ENCODE data around the gene RPL41. TPM values are rescaled to one million over a fixed set of nuclear protein-coding genes. Genes with fewer than 3 reads are reported as not detected.
A peak's percentile ranks its signal among the peaks of the same experiment; 100 is the strongest.

Gene RPL41
- total and polyA plus RNA-seq, 7 donors, result 1,926 to 9,845 (median 5,407) TPM

- no peaks in the 10 kb centered on the region for H3K9me3 ChIP-seq
- H3K36me3 ChIP-seq, result no peaks in the 10 kb centered on the region
- TF ChIP-seq EP300 (IDR thresholded peaks at IDR 0.05) (no peak), POLR2AphosphoS5 (IDR thresholded peaks at IDR 0.05) (peak in 2 of 4 donors; percentile 22 to 38), POLR2A (IDR thresholded peaks at IDR 0.05) (peak in 1 of 2 donors; percentile 51)
- DNase-seq, result peak; percentile 56
- peaks cover 0 to 22% (median 18%) of the 10 kb centered on the region in 4 donors for H3K4me1 ChIP-seq
- H3K4me3 ChIP-seq, result peak overlapping the region; percentile 37 to 58 (median 46)
- peak overlapping the region in 2 of 4 donors; percentile 75 to 76 for H3K27ac ChIP-seq
- peaks cover 0 to 14% (median 3%) of the 10 kb centered on the region in 3 donors for H3K27me3 ChIP-seq
- intact Hi-C loops (cut with DNase I), result loop anchor here (5.0 kb wide), 1 partner anchor 34 kb away; no protein-coding TSS in a partner anchor
- 10 to 59% methylated on average over 6 of the region's 6 CpGs for WGBS, 2 donors
Measured at GRCh38 chr12:56081393-56082347, 34.8 kb upstream of the RPL41 start.

DNA sequence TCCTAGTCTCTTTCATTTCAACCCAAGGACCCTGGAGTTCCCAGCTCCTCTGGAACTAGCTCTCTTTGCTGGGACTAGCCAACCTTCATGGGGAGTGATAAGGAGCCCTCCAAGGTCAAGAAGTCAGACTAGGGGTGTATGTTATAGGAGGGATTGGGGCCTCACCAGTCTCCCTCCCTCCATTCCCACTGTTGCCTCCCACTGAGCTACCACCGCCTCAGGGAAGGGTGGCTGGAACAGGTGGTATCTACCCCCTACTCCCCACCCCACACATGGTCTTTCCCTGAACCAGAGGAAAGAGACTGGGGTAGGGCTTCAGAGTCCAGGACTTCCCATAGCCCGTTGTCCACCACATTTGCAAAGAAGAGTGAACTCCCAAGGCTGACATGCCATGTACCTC, 34.1 kb upstream of the RPL41 start:
- peaks cover 0 to 22% (median 18%) of the 10 kb centered on the region in 4 donors for H3K4me1 ChIP-seq
- DNase-seq, result peak; percentile 5
- intact Hi-C loops (cut with DNase I), result loop anchor here (5.0 kb wide), 1 partner anchor 35 kb away; no protein-coding TSS in a partner anchor
- 30 to 69% methylated on average over 2 of the region's 2 CpGs for WGBS, 2 donors
- H3K36me3 ChIP-seq, result no peaks in the 10 kb centered on the region
- no peak overlapping the region for H3K4me3 ChIP-seq
- no peaks in the 10 kb centered on the region for H3K9me3 ChIP-seq
- TF ChIP-seq POLR2AphosphoS5 (IDR thresholded peaks at IDR 0.05), result no peak
- no peak for TF ChIP-seq CTCF (IDR thresholded peaks at IDR 0.05)
- no peak for TF ChIP-seq EP300 (IDR thresholded peaks at IDR 0.05)
- no peak for TF ChIP-seq POLR2A (IDR thresholded peaks at IDR 0.05)
- H3K27me3 ChIP-seq, result peaks cover 0 to 14% (median 3%) of the 10 kb centered on the region in 3 donors
- H3K27ac ChIP-seq, result peak overlapping the region in 2 of 4 donors; percentile 56 to 76

- DNase-seq, result no peak
- H3K4me1 ChIP-seq, result peaks cover 0 to 22% (median 18%) of the 10 kb centered on the region in 4 donors
- no peak for TF ChIP-seq CTCF (IDR thresholded peaks at IDR 0.05)
- TF ChIP-seq POLR2A (IDR thresholded peaks at IDR 0.05), result no peak
- peak in 2 of 4 donors; percentile 38 to 46 for TF ChIP-seq POLR2AphosphoS5 (IDR thresholded peaks at IDR 0.05)
- WGBS, 2 donors, result 21 to 61% methylated on average over 3 of the region's 3 CpGs
- H3K27ac ChIP-seq, result peak overlapping the region in 2 of 4 donors; percentile 56 to 76
- intact Hi-C loops (cut with DNase I), result loop anchor here (5.0 kb wide), 1 partner anchor 36 kb away; no protein-coding TSS in a partner anchor
- no peak overlapping the region for H3K4me3 ChIP-seq
- peaks cover 0 to 14% (median 3%) of the 10 kb centered on the region in 3 donors for H3K27me3 ChIP-seq
- no peaks in the 10 kb centered on the region for H3K9me3 ChIP-seq
- no peaks in the 10 kb centered on the region for H3K36me3 ChIP-seq
Measured at GRCh38 chr12:56082967-56083366, 33.5 kb upstream of the RPL41 start.

DNA sequence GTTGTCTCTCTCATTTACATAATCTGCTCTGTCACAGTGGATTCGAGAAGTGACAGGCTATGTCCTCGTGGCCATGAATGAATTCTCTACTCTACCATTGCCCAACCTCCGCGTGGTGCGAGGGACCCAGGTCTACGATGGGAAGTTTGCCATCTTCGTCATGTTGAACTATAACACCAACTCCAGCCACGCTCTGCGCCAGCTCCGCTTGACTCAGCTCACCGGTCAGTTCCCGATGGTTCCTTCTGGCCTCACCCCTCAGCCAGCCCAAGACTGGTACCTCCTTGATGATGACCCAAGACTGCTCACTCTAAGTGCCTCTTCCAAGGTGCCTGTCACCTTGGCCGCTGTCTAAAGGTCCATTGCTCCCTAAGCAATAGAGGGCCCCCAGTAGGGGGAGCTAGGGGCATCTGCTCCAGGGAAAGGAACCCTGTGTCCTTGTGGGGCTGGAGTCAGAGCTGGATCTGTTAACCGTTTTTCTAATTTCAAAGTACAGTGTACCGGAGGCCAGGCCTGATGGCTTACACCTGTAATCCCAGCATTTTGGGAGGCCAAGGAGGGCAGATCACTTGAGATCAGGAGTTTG, 31.4 kb upstream of the RPL41 start:
- H3K36me3 ChIP-seq, result no peaks in the 10 kb centered on the region
- TF ChIP-seq CTCF (IDR thresholded peaks at IDR 0.05) (no peak), EP300 (IDR thresholded peaks at IDR 0.05) (no peak)
- H3K27ac ChIP-seq, result peak overlapping the region in 2 of 4 donors; percentile 2 to 49
- intact Hi-C loops (cut with DNase I), result loop anchor here (5.0 kb wide), 1 partner anchor 38 kb away; no protein-coding TSS in a partner anchor
- H3K27me3 ChIP-seq, result peaks cover 0 to 12% (median 3%) of the 10 kb centered on the region in 3 donors
- no peak for DNase-seq
- no peaks in the 10 kb centered on the region for H3K9me3 ChIP-seq
- H3K4me3 ChIP-seq, result no peak overlapping the region
- peaks cover 0 to 7% (median 5%) of the 10 kb centered on the region in 4 donors for H3K4me1 ChIP-seq
- 85 to 86% methylated on average over 15 of the region's 15 CpGs for WGBS, 2 donors

GRCh38 chr12:56086096-56086495, 30.3 kb upstream of the RPL41 start:
- 61 to 84% methylated on average over 3 of the region's 3 CpGs for WGBS, 2 donors
- Histone ChIP-seq H3K4me3 (no peak overlapping the region), H3K36me3 (no peaks in the 10 kb centered on the region), H3K4me1 (no peaks in the 10 kb centered on the region), H3K27ac (no peak overlapping the region), H3K9me3 (no peaks in the 10 kb centered on the region), H3K27me3 (peaks cover 0 to 1% (median 0%) of the 10 kb centered on the region in 3 donors)
- intact Hi-C loops (cut with DNase I), result no loop called here
- no peak for DNase-seq
- no peak for TF ChIP-seq POLR2A (IDR thresholded peaks at IDR 0.05)
- TF ChIP-seq EP300 (IDR thresholded peaks at IDR 0.05), result no peak
- no peak for TF ChIP-seq POLR2AphosphoS5 (IDR thresholded peaks at IDR 0.05)
- TF ChIP-seq CTCF (IDR thresholded peaks at IDR 0.05), result no peak

Measured in sigmoid colon (tissue), 7 donors.